Measurements from ENCODE around the gene RPS6KA6. TPM values are rescaled to one million over a fixed set of nuclear protein-coding genes. Genes with fewer than 3 reads are reported as not detected.

RPS6KA6 gene
- total RNA-seq, result 1 to 10 TPM; 1.4 to 1.7 TPM

- H3K9me3 ChIP-seq, result no peaks in the 10 kb centered on the region
- TF ChIP-seq CTCF (IDR thresholded peaks at IDR 0.05), result no peak
- H3K27me3 ChIP-seq, result no peaks in the 10 kb centered on the region
- peak within 1 kb of the TSS; percentile 47 to 56 for H3K4me3 ChIP-seq
- DNase-seq (ENCODE audit: low spot score), result no peak
- peak within 1 kb of the TSS in 1 of 2 donors; percentile 27 for H3K27ac ChIP-seq
- no peaks in the 10 kb centered on the region for H3K4me1 ChIP-seq
- no peaks in the 10 kb centered on the region for H3K36me3 ChIP-seq
Measured at GRCh38 chrX:84187533-84188319, at the start of gene RPS6KA6. Gene RPS6KA6 (minus strand): TSS chrX:84188199. CDS start chrX:84187899, 300 bp downstream.

GRCh38 chrX:84224741-84225140 lies 36.7 kb upstream of the RPS6KA6 start:
- H3K27me3 ChIP-seq, result no peaks in the 10 kb centered on the region
- TF ChIP-seq CTCF (IDR thresholded peaks at IDR 0.05), result no peak
- H3K9me3 ChIP-seq, result no peaks in the 10 kb centered on the region
- no peak overlapping the region for H3K4me3 ChIP-seq
- DNase-seq (ENCODE audit: low spot score), result no peak
- no peak overlapping the region for H3K27ac ChIP-seq
- no peaks in the 10 kb centered on the region for H3K4me1 ChIP-seq
- no peaks in the 10 kb centered on the region for H3K36me3 ChIP-seq

GRCh38 chrX:84223261-84223660 lies 35.3 kb upstream of the RPS6KA6 start:
- DNase-seq (ENCODE audit: low spot score), result no peak
- Histone ChIP-seq H3K4me1 (no peaks in the 10 kb centered on the region), H3K4me3 (no peak overlapping the region), H3K36me3 (no peaks in the 10 kb centered on the region), H3K9me3 (no peaks in the 10 kb centered on the region), H3K27me3 (no peaks in the 10 kb centered on the region), H3K27ac (no peak overlapping the region)
- TF ChIP-seq CTCF (IDR thresholded peaks at IDR 0.05), result no peak

GRCh38 chrX:84221181-84221580 lies 33.2 kb upstream of the RPS6KA6 start:
- no peak for TF ChIP-seq CTCF (IDR thresholded peaks at IDR 0.05)
- Histone ChIP-seq H3K4me1 (no peaks in the 10 kb centered on the region), H3K4me3 (no peak overlapping the region), H3K9me3 (no peaks in the 10 kb centered on the region), H3K27ac (no peak overlapping the region), H3K36me3 (no peaks in the 10 kb centered on the region), H3K27me3 (no peaks in the 10 kb centered on the region)
- no peak for DNase-seq (ENCODE audit: low spot score)

- no peak for DNase-seq (ENCODE audit: low spot score)
- H3K4me3 ChIP-seq, result no peak overlapping the region
- no peak for TF ChIP-seq CTCF (IDR thresholded peaks at IDR 0.05)
Measured at GRCh38 chrX:84219551-84219950, 31.6 kb upstream of the RPS6KA6 start.

GRCh38 chrX:84218726-84219125 lies 30.7 kb upstream of the RPS6KA6 start:
- DNase-seq (ENCODE audit: low spot score), result no peak

More at GRCh38 chrX:84219551-84219950, 31.6 kb upstream of the RPS6KA6 start:
- Histone ChIP-seq H3K27me3 (no peaks in the 10 kb centered on the region), H3K36me3 (no peaks in the 10 kb centered on the region), H3K27ac (no peak overlapping the region), H3K4me1 (no peaks in the 10 kb centered on the region), H3K9me3 (no peaks in the 10 kb centered on the region)

More at GRCh38 chrX:84218726-84219125, 30.7 kb upstream of the RPS6KA6 start:
- Histone ChIP-seq H3K9me3 (peaks cover 0 to under 1% of the 10 kb centered on the region in 2 donors), H3K36me3 (no peaks in the 10 kb centered on the region), H3K4me1 (no peaks in the 10 kb centered on the region), H3K27ac (no peak overlapping the region), H3K4me3 (no peak overlapping the region), H3K27me3 (no peaks in the 10 kb centered on the region)
- no peak for TF ChIP-seq CTCF (IDR thresholded peaks at IDR 0.05)
